Measurements from ENCODE around the gene STX16. TPM values are rescaled to one million over a fixed set of nuclear protein-coding genes. Genes with fewer than 3 reads are reported as not detected.

Gene STX16
- total RNA-seq, 1 experiment from 2014 or later = 86.0 TPM

DNA sequence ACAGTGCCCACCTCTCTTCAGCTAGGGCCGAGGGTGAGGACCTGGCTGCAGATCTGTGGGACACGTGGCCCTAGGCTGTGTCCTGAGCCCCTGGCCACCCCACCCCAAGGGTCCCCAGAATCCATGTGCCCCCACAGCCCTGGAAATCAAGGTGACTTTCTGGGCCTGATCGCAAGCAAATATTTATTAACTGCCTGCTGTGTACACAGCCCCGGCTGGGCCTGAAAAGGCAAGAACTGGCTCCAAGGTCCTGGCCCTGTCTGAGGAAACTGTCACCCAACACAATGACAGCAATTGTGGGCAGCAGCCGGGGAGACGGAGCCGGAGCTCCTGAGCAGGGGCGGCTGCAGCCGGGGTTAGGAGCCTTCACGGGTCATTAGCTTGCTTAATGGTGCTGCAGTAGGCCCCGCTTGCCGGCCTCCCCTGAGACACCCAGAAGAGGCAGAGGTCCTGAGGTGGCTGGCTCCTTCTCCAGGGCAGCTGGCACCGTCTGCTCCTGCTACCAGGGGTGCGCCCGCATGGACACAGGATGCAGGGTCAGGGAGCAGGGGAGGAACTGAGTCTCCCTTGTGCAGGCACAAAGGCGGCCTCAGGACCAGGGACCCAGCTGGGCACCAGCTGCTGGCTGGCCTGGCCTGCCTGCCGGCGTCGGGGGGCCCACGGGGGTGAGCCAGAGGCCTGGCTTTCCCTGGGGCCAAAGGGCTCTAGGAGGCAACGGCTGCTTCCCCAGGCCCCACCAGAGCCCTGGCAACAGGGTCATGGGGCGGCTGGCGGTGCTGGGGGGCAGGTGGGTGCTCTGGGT is 65.6 kb downstream of the STX16 start:
- CTCF ChIA-PET = no interaction called here
- Mint-ChIP-seq H3K36me3 (ENCODE audit: insufficient read depth, unreplicated experiment) (peaks cover 9% of the 10 kb centered on the region), H3K9me3 (ENCODE audit: low read depth, unreplicated experiment) (no peaks in the 10 kb centered on the region), H3K27ac (ENCODE audit: unreplicated experiment) (no peak overlapping the region), H3K4me3 (ENCODE audit: low read depth, unreplicated experiment) (no peak overlapping the region), H3K4me1 (ENCODE audit: low read depth, unreplicated experiment) (no peaks in the 10 kb centered on the region), H3K27me3 (ENCODE audit: unreplicated experiment) (peaks cover 29% of the 10 kb centered on the region)
- DNase-seq = no peak
- TF ChIP-seq, protein P1, sequence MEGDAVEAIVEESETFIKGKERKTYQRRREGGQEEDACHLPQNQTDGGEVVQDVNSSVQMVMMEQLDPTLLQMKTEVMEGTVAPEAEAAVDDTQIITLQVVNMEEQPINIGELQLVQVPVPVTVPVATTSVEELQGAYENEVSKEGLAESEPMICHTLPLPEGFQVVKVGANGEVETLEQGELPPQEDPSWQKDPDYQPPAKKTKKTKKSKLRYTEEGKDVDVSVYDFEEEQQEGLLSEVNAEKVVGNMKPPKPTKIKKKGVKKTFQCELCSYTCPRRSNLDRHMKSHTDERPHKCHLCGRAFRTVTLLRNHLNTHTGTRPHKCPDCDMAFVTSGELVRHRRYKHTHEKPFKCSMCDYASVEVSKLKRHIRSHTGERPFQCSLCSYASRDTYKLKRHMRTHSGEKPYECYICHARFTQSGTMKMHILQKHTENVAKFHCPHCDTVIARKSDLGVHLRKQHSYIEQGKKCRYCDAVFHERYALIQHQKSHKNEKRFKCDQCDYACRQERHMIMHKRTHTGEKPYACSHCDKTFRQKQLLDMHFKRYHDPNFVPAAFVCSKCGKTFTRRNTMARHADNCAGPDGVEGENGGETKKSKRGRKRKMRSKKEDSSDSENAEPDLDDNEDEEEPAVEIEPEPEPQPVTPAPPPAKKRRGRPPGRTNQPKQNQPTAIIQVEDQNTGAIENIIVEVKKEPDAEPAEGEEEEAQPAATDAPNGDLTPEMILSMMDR (IDR thresholded peaks at IDR 0.05; ENCODE audit: unreplicated experiment) = no peak
- BruUV-seq (replicated peaks) = no TSS peak
- intact Hi-C loops (cut with micrococcal nuclease; ENCODE audit: unreplicated experiment) = no loop called here

DNA sequence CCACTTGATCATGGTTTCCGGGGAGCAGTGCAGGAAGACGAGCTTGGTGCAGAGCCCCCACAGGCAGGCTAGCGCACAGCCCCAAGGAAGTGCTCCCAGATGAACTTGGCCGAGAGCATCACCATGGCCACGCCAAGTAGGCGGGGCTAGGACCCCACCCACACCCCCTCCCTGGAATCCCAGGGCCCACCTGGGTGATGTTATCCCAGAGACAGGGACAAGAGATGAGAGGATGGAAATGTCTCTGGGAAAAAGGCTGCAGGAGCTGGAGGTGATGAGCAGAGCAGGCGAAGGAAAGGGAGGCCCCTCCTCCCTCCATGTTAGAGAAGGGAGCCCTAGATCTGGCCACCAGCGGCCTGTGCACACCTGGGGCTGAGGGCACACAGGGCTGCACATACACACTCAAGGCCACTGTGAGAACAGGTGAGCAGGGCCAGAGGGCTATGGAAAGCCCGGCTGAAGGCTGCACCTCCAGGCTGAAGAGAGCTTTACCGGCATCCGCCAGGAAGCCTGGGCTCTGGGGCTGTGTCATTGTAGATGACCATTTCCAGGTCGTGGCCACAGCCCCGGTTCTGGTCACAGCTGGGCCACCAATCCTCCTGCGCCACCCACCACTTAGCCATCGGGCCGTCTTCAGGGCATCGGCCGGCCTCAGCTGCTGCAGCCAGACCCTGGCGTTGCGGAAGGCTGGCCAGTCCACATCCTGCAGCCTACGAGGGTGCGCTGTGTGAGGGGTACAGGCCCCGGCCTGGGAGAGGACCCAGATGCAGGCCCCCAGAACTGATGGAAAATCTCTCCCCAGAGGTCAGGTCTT is 66.4 kb downstream of the STX16 start:
- TF ChIP-seq, protein P1 (IDR thresholded peaks at IDR 0.05; ENCODE audit: unreplicated experiment) = no peak
- peaks cover 37% of the 10 kb centered on the region for H3K27me3 Mint-ChIP-seq (ENCODE audit: unreplicated experiment)
- peaks cover 9% of the 10 kb centered on the region for H3K36me3 Mint-ChIP-seq (ENCODE audit: insufficient read depth, unreplicated experiment)
- no peak overlapping the region for H3K27ac Mint-ChIP-seq (ENCODE audit: unreplicated experiment)
- H3K4me1 Mint-ChIP-seq (ENCODE audit: low read depth, unreplicated experiment) = no peaks in the 10 kb centered on the region
- no peak overlapping the region for H3K4me3 Mint-ChIP-seq (ENCODE audit: low read depth, unreplicated experiment)
- DNase-seq = no peak
- no peaks in the 10 kb centered on the region for H3K9me3 Mint-ChIP-seq (ENCODE audit: low read depth, unreplicated experiment)
- intact Hi-C loops (cut with micrococcal nuclease; ENCODE audit: unreplicated experiment) = no loop called here
- CTCF ChIA-PET = no interaction called here
- no TSS peak for BruUV-seq (replicated peaks)

DNA sequence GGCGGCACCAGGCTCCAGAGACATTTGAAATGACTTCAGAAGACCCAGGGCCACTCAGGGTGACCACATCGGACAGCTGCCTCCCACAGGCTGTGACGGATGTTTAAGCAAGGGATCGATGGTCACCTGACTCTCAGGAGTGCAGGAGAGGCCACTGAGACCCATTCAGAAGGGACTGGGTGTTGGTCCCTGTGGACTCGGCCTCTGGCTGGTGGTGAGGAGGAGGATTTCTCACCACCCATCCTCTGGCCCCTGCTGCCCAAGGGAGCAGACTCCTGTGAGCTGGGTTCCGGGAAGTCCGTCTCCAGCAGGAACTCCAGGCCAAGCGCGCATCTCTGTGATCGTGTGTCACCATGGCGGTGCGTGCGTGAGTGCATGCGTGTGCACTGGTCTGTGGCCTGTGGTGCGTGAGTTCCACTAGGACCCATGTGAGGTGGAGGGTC is 67.1 kb downstream of the STX16 start:
- Mint-ChIP-seq H3K4me1 (ENCODE audit: low read depth, unreplicated experiment) (no peaks in the 10 kb centered on the region), H3K27me3 (ENCODE audit: unreplicated experiment) (peaks cover 44% of the 10 kb centered on the region), H3K27ac (ENCODE audit: unreplicated experiment) (no peak overlapping the region), H3K9me3 (ENCODE audit: low read depth, unreplicated experiment) (no peaks in the 10 kb centered on the region), H3K36me3 (ENCODE audit: insufficient read depth, unreplicated experiment) (peaks cover 9% of the 10 kb centered on the region), H3K4me3 (ENCODE audit: low read depth, unreplicated experiment) (no peak overlapping the region)
- TF ChIP-seq, protein P1 (IDR thresholded peaks at IDR 0.05; ENCODE audit: unreplicated experiment) = no peak
- no TSS peak for BruUV-seq (replicated peaks)
- CTCF ChIA-PET = no interaction called here
- intact Hi-C loops (cut with micrococcal nuclease; ENCODE audit: unreplicated experiment) = no loop called here
- no peak for DNase-seq

DNA sequence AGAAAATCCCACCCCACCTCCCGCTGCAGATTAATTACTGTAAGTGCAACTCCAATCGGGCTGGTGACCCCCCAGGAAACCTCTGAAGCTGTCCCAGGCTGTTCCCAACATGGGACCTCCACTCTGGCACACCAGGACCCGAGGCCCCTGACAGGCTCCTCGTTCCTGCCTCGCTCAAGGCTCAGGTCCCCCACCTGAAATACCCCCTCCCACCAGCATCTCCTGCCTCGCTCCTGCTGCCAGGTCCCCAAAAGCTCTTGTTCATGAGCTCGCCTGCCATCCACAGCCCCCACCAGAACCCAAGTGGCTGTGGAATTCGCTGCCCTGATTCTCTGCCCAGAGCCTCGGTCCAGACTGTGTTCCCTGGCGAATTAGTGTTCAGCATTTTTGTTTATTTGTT is 67.6 kb downstream of the STX16 start:
- CTCF ChIA-PET = no interaction called here
- no peak overlapping the region for H3K4me3 Mint-ChIP-seq (ENCODE audit: low read depth, unreplicated experiment)
- H3K9me3 Mint-ChIP-seq (ENCODE audit: low read depth, unreplicated experiment) = no peaks in the 10 kb centered on the region
- BruUV-seq (replicated peaks) = no TSS peak
- peaks cover 49% of the 10 kb centered on the region for H3K27me3 Mint-ChIP-seq (ENCODE audit: unreplicated experiment)
- peaks cover 7% of the 10 kb centered on the region for H3K36me3 Mint-ChIP-seq (ENCODE audit: insufficient read depth, unreplicated experiment)
- H3K27ac Mint-ChIP-seq (ENCODE audit: unreplicated experiment) = no peak overlapping the region
- TF ChIP-seq, protein P1 (IDR thresholded peaks at IDR 0.05; ENCODE audit: unreplicated experiment) = no peak
- DNase-seq = no peak
- intact Hi-C loops (cut with micrococcal nuclease; ENCODE audit: unreplicated experiment) = no loop called here
- H3K4me1 Mint-ChIP-seq (ENCODE audit: low read depth, unreplicated experiment) = no peaks in the 10 kb centered on the region
